ENCODE results near the gene PMS2. TPM values are rescaled to one million over a fixed set of nuclear protein-coding genes. Genes with fewer than 3 reads are reported as not detected.
"Not testable (repeated sequence)": the region's sequence is repeated elsewhere in the genome, so short reads cannot be mapped to it uniquely, and the experiment has no call there.

The PMS2 gene
- total RNA-seq, 2 donors from 2014 or later: 9.3 to 12.6 TPM

GRCh38 chr7:5926263-5926870, 82.5 kb downstream of the PMS2 start:
- H3K4me3 ChIP-seq; H3K9me3 ChIP-seq; H3K27ac ChIP-seq; intact Hi-C loops (cut with DNase I); H3K4me1 ChIP-seq (replicated peaks); H3K36me3 ChIP-seq; H3K27me3 ChIP-seq (replicated peaks; ENCODE audit: insufficient read depth); DNase-seq (ENCODE audit: low spot score): not testable (repeated sequence)
- no CpG with 5 or more reads among the region's 13 CpGs for WGBS

GRCh38 chr7:5924630-5925029, 84.2 kb downstream of the PMS2 start:
- H3K27ac ChIP-seq; H3K9me3 ChIP-seq; H3K4me3 ChIP-seq; intact Hi-C loops (cut with DNase I); H3K27me3 ChIP-seq (replicated peaks; ENCODE audit: insufficient read depth); DNase-seq (ENCODE audit: low spot score); H3K36me3 ChIP-seq; H3K4me1 ChIP-seq (replicated peaks): not testable (repeated sequence)
- WGBS: no CpG with 5 or more reads among the region's 12 CpGs

- H3K4me1 ChIP-seq (replicated peaks); H3K9me3 ChIP-seq; H3K27ac ChIP-seq; DNase-seq (ENCODE audit: low spot score); H3K36me3 ChIP-seq; H3K4me3 ChIP-seq; H3K27me3 ChIP-seq (replicated peaks; ENCODE audit: insufficient read depth); intact Hi-C loops (cut with DNase I): not testable (repeated sequence)
- WGBS: 100% methylated on average over 2 of the region's 2 CpGs
Observed at GRCh38 chr7:5924180-5924579, 84.7 kb downstream of the PMS2 start.

Small RNAs within 50 kb of the gene (small RNA-seq; reads per million reads assigned to genes)
- gene RF00019: 0 reads per million in 2 donors
- 0 reads per million in 2 donors for gene RNU6-218P
- gene SNORA80D: 0 to 0.93 reads per million in 2 donors

Other genes starting within 250 kb of the PMS2 start
- gene RNF216, start 227.4 kb downstream of the PMS2 start, total RNA-seq: 10 to 100 TPM; 29.9 to 57.9 TPM
- gene OCM, start 128.3 kb downstream of the PMS2 start, total RNA-seq: not detected
- gene CCZ1, start 110.3 kb downstream of the PMS2 start, total RNA-seq: 10 to 100 TPM; 40.6 to 46.9 TPM
- gene RSPH10B, start 38.4 kb downstream of the PMS2 start, total RNA-seq: under 1 TPM in 1 of 2 donors, not detected in 1; 0.34 TPM
- 10 to 100 TPM; 34.4 to 35.4 TPM for gene AIMP2, start 223 bp upstream of the PMS2 start, total RNA-seq
- gene ANKRD61, start 22.3 kb upstream of the PMS2 start, total RNA-seq: under 1 TPM in 1 of 2 donors, not detected in 1; 0.74 TPM
- 100 to 1,000 TPM; 300 to 413 TPM for gene EIF2AK1, start 50.1 kb upstream of the PMS2 start, total RNA-seq
- gene USP42, start 95.9 kb upstream of the PMS2 start, total RNA-seq: 10 to 100 TPM in 1 of 2 donors, 1 to 10 TPM in 1; 9.0 to 18.8 TPM

Data from prostate gland (tissue), 2 donors.